Superior temporal gyrus (tissue), 1 donor: ENCODE data around the gene SPNS1.
"Not testable (repeated sequence)": the region's sequence is repeated elsewhere in the genome, so short reads cannot be mapped to it uniquely, and the experiment has no call there.

Experiments
- DNase-seq: peaks from one replicate; pipeline ENCODE4 v3.0.0-alpha.2; 2016; ENCODE audit errors: extremely low spot score

The SPNS1 gene

GRCh38 chr16:28974437-28975157 lies at the start of gene SPNS1:
TSS of gene SPNS1 (plus strand) at chr16:28974778. CDS start at chr16:28975152, 374 bp downstream.
- DNase-seq, result peak; percentile 98

- DNase-seq, result peak; percentile 39
Observed at GRCh38 chr16:28925386-28926228, 49.0 kb upstream of the SPNS1 start.

- DNase-seq, result not testable (repeated sequence)
Observed at GRCh38 chr16:28926284-28926683, 48.3 kb upstream of the SPNS1 start.

- DNase-seq, result no peak
Observed at GRCh38 chr16:28927815-28928214, 46.8 kb upstream of the SPNS1 start.

- DNase-seq, result no peak
Observed at GRCh38 chr16:28930203-28930602, 44.4 kb upstream of the SPNS1 start.

GRCh38 chr16:28930652-28931051 lies 43.9 kb upstream of the SPNS1 start:
- no peak for DNase-seq

- no peak for DNase-seq
Observed at GRCh38 chr16:28931801-28932225, 42.8 kb upstream of the SPNS1 start, which contains the start of gene CD19. TSS of gene CD19 (plus strand) at chr16:28931971. CDS start at chr16:28932001, 30 bp downstream.

GRCh38 chr16:28932339-28933141 lies 42.0 kb upstream of the SPNS1 start:
- DNase-seq, result no peak

- no peak for DNase-seq
Observed at GRCh38 chr16:28933171-28933570, 41.4 kb upstream of the SPNS1 start.

- no peak for DNase-seq
Observed at GRCh38 chr16:28935346-28935745, 39.2 kb upstream of the SPNS1 start.

GRCh38 chr16:28935924-28936783 lies 38.4 kb upstream of the SPNS1 start:
- peak; percentile 18 for DNase-seq

- no peak for DNase-seq
Observed at GRCh38 chr16:28936784-28937155, 37.8 kb upstream of the SPNS1 start.

- no peak for DNase-seq
Observed at GRCh38 chr16:28937222-28937876, 37.2 kb upstream of the SPNS1 start.

GRCh38 chr16:28938721-28939120 lies 35.9 kb upstream of the SPNS1 start:
- DNase-seq, result no peak

GRCh38 chr16:28939825-28940224 lies 34.8 kb upstream of the SPNS1 start:
- DNase-seq, result not testable (repeated sequence)

GRCh38 chr16:28943281-28943680 lies 31.3 kb upstream of the SPNS1 start:
- DNase-seq, result no peak

- DNase-seq, result no peak
Observed at GRCh38 chr16:28946681-28947080, 27.9 kb upstream of the SPNS1 start.

- peak; percentile 100 for DNase-seq
Observed at GRCh38 chr16:28950648-28951409, 23.7 kb upstream of the SPNS1 start, which contains the start of gene NFATC2IP. TSS of gene NFATC2IP (plus strand) at chr16:28950937. CDS start at chr16:28951012, 75 bp downstream.

- no peak for DNase-seq
Observed at GRCh38 chr16:28951410-28951943, 23.1 kb upstream of the SPNS1 start.
